ENCODE measurements around the gene NACAD.
"Not testable (repeated sequence)": the region's sequence is repeated elsewhere in the genome, so short reads cannot be mapped to it uniquely, and the experiment has no call there.

NACAD gene

DNA sequence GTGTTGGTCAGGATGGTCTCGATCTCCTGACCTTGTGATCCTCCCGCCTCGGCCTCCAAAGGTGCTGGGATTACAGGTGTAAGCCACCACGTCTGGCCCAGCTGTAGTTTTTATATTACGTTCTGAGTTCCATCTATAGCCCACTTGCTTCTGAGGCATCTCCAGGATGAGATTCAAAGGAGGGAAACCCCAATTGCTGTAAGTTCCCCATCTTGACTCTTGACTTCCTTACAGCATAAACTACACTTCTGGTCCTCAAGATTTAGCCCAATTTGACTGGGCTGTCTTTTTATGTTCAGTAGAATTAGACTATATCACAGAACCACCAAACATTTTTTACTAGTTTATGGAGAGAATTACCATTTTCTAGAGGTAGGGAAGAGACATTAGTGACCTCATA is 44.4 kb downstream of the NACAD start:
- DNase-seq: no peak

DNA sequence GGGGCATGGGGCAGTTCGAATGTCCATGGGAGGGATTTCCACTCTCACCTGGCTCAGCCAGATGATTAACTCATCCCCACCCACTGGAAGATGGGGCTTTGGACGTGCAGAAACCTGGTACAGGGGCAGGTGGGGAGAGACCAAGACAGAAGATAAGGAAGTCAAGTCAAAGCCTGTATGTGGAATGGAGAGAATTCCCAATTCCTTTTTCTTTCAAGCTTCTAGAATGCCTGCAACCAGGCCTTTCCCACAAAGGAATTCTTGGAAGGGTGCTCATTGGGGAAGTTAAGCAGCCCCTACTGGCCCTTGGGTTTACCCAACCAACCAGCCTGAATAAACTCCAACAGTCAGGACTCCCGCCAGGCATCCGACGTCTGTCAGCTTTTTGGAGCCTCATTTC is 49.7 kb downstream of the NACAD start:
- DNase-seq: no peak

DNA sequence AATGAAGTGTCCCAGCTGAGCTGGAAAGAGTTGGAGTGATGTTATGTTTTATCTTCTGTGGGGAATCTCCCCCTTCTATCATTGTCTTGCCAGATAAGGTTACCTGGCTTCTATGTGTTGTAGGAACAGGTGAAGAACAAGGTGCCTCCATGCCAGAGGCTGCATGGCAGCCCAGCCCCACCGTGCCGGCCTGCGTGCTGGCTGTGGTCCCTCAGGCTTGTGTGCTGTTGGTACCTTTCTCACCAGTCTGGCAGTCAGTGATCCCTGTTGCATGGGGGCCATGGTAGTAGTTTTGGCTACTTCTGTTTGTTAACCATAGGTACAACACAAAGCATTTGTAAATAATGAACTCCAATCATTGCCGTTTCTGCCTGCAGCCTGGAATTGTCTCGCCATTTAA is 50.9 kb downstream of the NACAD start:
- no peak for DNase-seq

DNA sequence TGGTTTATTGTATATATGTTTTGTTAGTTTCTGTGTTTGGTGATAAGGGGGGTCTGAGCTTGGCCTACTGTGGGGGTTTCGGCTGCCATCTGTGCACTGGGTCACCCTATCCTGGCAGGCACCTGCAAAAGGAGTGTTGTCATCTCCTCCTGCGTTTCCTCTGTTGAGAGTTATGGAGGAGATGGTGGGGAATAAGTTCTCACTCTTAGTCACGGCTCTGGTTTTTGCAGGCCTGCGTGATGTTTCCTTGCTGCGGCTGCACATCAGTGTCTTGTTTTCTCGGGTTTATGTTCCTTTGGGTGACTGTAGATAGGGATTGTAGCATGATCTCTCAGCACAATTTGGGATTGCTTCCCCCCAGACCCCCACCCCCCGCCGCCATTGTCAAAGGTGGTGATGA is 52.0 kb downstream of the NACAD start:
- DNase-seq: no peak

DNA sequence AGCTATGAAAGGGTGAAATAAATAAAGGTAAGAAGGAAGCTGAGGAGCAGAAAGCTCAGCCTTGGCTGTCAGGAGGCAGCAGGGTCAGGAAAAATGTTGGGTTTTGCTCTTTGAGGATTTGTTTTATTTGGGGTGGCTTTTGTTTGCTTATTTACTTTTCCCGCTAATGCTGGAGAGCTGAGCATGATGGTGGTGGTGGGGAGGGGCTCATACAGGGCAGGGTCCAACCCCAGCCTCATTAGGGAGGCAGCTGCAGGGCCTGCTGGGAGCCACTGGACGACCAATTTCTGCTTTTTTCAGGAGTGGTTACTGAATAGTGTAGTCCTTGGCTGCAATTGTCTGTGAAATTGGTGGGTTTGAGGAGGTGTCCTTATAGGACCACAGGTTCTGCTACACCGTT is 52.5 kb downstream of the NACAD start:
- DNase-seq: no peak

GRCh38 chr7:45035893-45036292 is 52.9 kb downstream of the NACAD start:
- no peak for DNase-seq

DNA sequence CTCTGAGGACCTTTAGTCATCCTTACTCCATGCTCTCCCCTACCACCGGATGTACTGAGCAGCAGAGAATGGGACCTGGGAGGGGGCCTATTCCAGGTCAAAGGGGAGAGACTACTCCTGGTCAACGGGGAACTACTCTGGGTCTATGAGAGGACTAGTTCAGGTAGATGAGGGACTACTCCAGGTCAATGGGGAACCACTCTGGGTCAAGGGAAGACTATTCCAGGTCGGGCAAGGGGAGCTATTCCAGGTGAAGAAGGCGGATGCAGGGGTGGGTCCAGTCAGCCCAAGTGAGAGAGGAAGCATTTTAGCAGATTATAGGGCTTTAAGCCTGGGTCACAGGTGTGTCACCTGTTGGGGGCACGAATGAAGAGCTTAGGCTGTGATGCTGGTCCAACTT is 53.4 kb downstream of the NACAD start:
- DNase-seq: no peak

DNA sequence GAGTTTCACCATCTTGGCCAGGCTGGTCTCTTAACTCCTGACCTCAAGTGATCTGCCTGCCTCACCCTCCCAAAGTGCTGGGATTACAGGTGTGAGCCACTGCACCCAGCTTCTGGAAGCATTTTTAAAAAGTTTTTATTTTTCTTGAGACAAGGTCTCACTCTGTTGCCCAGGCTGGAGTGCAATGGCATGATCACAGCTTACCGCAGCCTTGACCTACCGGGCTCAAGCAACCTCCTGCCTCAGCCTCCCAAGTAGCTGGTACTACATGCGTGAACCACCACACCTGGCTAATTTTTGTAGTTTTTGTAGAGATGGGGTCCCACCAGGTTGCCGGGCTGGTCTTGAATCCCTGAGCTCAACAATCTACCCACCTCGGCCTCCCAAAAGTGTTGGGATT is 54.1 kb downstream of the NACAD start:
- DNase-seq: not testable (repeated sequence)

- no peak for DNase-seq
Observed at GRCh38 chr7:45033931-45034290, 54.9 kb downstream of the NACAD start.

- no peak for DNase-seq
Observed at GRCh38 chr7:45033261-45033930, 55.4 kb downstream of the NACAD start.

DNA sequence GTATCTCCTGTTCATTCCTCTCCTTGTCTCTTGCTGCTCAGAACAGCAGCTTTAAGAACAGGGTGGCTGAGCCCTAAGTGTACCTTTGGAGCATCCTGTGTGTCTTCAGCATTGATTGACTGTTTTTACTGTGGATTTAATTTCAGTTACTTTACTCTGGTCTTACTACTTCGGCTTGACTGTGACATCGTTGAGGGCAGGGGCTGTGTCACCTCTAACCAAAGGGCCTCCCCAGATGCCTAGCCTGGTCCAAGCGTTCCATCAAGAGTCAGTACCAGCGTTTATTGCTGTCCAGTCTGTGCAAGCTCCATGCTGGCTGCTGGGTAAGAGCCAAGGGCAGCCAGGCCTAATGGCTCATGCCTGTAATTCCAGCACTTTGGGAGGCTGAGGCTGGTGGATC is 56.3 kb downstream of the NACAD start:
- DNase-seq: no peak

GRCh38 chr7:45031829-45032228 is 56.9 kb downstream of the NACAD start:
- DNase-seq: no peak

Measured in GF-D8 (cell line).